ENCODE measurements around the gene DIAPH2. TPM values are rescaled to one million over a fixed set of nuclear protein-coding genes. Genes with fewer than 3 reads are reported as not detected.
"Not testable (repeated sequence)": the region's sequence is repeated elsewhere in the genome, so short reads cannot be mapped to it uniquely, and the experiment has no call there.

DIAPH2 gene
- total and polyA plus RNA-seq, 5 donors, result 3.6 to 12.3 (median 10.9) TPM

- not testable (repeated sequence) for H3K4me1 ChIP-seq (ENCODE audit: control insufficient read depth, insufficient read depth, low read length)
- 97% methylated on average over 13 of the region's 13 CpGs for WGBS
These were observed 725.2 kb downstream of the DIAPH2 start for GRCh38 chrX:97409632-97410415.

DNA sequence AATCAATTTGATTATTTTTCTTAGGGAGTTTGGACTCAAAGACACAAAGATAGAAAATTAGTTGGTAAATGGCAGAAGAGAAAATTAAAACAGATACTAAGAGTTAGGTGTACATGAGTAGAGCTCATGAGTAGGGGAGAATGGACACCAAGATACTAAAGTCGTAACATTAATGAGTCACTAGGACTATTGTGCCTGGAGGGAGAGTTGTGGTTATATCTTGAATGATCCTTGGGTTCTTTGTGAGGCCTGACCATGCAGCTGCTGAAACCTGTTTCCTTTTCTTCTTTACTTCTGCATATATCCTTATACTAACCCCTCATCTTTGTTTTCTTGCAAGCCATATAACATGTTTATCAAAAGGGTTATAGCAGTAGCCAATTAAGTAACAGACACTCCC, 731.8 kb downstream of the DIAPH2 start:
- DNase-seq, result no peak
- no peak for ATAC-seq
- H3K4me3 ChIP-seq (ENCODE audit: low read length), result no peak overlapping the region
- intact Hi-C loops (cut with DNase I), result no loop called here
- 100% methylated on average over 1 of the region's 1 CpG for WGBS
- H3K4me1 ChIP-seq (ENCODE audit: control insufficient read depth, insufficient read depth, low read length), result no peaks in the 10 kb centered on the region
- no peaks in the 10 kb centered on the region for H3K9me3 ChIP-seq (ENCODE audit: control insufficient read depth, low read length)
- H3K27ac ChIP-seq (ENCODE audit: low read length), result no peak overlapping the region
- H3K27me3 ChIP-seq (ENCODE audit: control insufficient read depth, insufficient read depth), result no peaks in the 10 kb centered on the region

More at GRCh38 chrX:97409632-97410415, 725.2 kb downstream of the DIAPH2 start:
- DNase-seq; intact Hi-C loops (cut with DNase I); H3K27ac ChIP-seq (ENCODE audit: low read length); ATAC-seq; H3K4me3 ChIP-seq (ENCODE audit: low read length); H3K9me3 ChIP-seq (ENCODE audit: control insufficient read depth, low read length); H3K27me3 ChIP-seq (ENCODE audit: control insufficient read depth, insufficient read depth): not testable (repeated sequence)

DNA sequence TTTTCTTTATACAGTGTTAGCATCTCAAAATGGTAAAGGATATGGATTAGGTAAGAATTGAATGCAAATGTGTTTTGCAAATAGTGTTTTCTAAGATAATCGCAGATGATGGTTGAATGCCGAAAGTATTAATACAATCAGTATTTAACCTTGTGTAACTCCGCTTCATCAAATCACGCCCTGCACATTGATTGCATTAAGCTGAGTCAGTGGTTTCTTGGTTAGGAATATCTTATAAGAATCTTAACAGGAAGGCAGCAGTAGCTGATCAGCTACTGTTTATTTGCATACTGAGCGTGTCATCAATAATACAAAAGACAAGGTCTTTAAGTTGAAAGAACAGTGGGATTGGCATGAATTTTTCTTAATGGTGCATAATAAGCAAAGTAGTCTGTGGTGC, 744.5 kb downstream of the DIAPH2 start:
- Histone ChIP-seq H3K4me3 (ENCODE audit: low read length) (no peak overlapping the region), H3K9me3 (ENCODE audit: control insufficient read depth, low read length) (no peaks in the 10 kb centered on the region), H3K4me1 (ENCODE audit: control insufficient read depth, insufficient read depth, low read length) (no peaks in the 10 kb centered on the region), H3K27me3 (ENCODE audit: control insufficient read depth, insufficient read depth) (no peaks in the 10 kb centered on the region), H3K27ac (ENCODE audit: low read length) (no peak overlapping the region)
- WGBS, result 97% methylated on average over 5 of the region's 5 CpGs
- DNase-seq (no peak), ATAC-seq (no peak)
- intact Hi-C loops (cut with DNase I), result no loop called here

DNA sequence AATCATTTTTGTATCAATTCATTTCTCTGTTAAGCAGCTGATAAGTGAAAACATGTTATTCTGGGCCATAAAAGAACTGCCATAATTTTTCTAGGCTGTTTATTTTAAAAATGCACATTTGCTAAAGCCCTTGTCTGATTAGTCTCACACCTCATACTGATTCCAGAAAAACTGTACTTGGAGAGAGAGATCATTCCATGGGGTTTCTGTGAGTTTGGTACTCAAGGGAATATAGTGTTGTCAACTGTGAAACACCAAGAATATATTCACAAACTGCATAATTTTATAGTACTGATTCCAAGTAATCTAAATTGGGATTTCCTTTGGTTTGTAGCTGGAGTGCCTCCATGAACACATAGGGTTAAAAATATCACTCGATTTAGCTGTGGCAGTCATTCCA, 746.6 kb downstream of the DIAPH2 start:
- H3K27ac ChIP-seq (ENCODE audit: low read length), result no peak overlapping the region
- intact Hi-C loops (cut with DNase I), result no loop called here

DNA sequence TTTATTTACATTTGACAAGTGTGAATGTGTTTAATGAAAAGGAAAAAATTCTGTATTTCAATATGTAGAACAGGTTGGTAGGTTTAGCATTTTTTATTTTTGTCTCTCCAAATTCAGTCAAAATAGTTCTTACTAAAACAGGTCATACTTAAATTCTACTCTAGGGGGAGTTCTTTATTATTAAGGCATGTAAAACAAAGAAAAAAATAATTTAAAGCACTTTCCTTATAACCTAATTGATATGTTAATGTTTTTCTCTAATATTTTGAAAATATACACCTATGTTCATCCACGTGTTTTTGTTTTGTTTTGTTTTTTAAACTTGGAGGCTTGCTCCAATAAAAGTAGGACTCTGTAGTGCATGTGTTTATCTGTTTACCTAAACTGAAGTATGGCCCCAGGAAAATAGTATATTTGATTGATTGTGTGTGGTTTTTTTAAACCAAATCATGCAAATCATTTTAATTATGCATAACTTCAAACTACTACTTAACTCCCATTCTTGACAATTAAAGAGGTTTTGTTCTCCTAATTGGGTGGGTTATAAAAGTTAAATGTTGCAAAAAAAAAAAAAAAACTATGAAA, 761.7 kb downstream of the DIAPH2 start:
- H3K27me3 ChIP-seq (ENCODE audit: control insufficient read depth, insufficient read depth), result no peaks in the 10 kb centered on the region
- no peak overlapping the region for H3K4me3 ChIP-seq (ENCODE audit: low read length)
- ATAC-seq (no peak), DNase-seq (no peak)
- H3K4me1 ChIP-seq (ENCODE audit: control insufficient read depth, insufficient read depth, low read length), result no peaks in the 10 kb centered on the region
- no peak overlapping the region for H3K27ac ChIP-seq (ENCODE audit: low read length)
- WGBS, result 87% methylated on average over 1 of the region's 1 CpG
- intact Hi-C loops (cut with DNase I), result no loop called here
- H3K9me3 ChIP-seq (ENCODE audit: control insufficient read depth, low read length), result no peaks in the 10 kb centered on the region

More for the DNA sequence above, 746.6 kb downstream of the DIAPH2 start:
- H3K27me3 ChIP-seq (ENCODE audit: control insufficient read depth, insufficient read depth), result no peaks in the 10 kb centered on the region
- H3K4me1 ChIP-seq (ENCODE audit: control insufficient read depth, insufficient read depth, low read length), result no peaks in the 10 kb centered on the region
- H3K9me3 ChIP-seq (ENCODE audit: control insufficient read depth, low read length), result no peaks in the 10 kb centered on the region
- WGBS, result 55% methylated on average over 1 of the region's 1 CpG
- no peak overlapping the region for H3K4me3 ChIP-seq (ENCODE audit: low read length)
- DNase-seq (no peak), ATAC-seq (no peak)

DNA sequence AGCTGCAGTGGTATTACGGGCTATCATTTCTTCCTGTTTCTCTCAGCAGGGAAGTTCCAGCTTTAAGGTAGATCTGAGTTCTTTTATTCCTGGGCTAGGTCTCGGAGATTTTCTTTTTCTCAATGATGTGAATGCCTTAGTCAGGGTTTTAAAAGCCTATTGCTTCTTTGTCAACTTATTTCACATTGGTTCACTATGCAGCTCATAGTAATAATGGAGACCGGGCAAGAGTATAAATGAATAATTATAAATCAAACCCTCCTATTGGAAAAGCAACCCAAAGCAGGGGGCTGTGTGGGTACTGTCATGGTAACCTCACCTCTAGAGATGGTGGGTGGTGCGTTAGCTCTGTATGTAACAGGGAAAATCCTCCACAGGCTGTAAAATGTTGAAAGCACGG, 762.7 kb downstream of the DIAPH2 start:
- no peaks in the 10 kb centered on the region for H3K9me3 ChIP-seq (ENCODE audit: control insufficient read depth, low read length)
- WGBS, result 92% methylated on average over 5 of the region's 5 CpGs
- intact Hi-C loops (cut with DNase I), result no loop called here

DNA sequence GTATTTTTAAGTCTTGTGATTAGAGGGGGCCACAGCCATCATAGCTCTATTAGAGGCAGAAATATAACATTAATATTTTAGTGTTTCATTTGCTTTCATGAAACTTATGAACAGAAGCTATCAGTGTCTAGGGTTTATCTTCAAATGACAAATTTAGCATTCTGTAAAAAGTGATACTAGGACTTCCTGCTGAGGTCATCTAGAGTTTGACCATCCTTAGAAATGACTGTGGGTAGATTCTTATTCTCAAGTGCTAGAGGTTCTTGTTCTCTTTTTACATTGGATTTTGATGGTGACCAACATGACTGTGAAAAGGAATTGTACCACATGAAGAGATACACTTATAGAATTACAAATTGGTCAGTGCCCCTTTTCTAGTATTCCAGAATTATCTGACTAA, 767.6 kb downstream of the DIAPH2 start:
- intact Hi-C loops (cut with DNase I), result no loop called here
- ATAC-seq, result no peak
- no peaks in the 10 kb centered on the region for H3K4me1 ChIP-seq (ENCODE audit: control insufficient read depth, insufficient read depth, low read length)

More for the DNA sequence above, 762.7 kb downstream of the DIAPH2 start:
- no peak overlapping the region for H3K27ac ChIP-seq (ENCODE audit: low read length)
- H3K27me3 ChIP-seq (ENCODE audit: control insufficient read depth, insufficient read depth), result no peaks in the 10 kb centered on the region
- no peaks in the 10 kb centered on the region for H3K4me1 ChIP-seq (ENCODE audit: control insufficient read depth, insufficient read depth, low read length)
- H3K4me3 ChIP-seq (ENCODE audit: low read length), result no peak overlapping the region
- ATAC-seq (no peak), DNase-seq (no peak)

DNA sequence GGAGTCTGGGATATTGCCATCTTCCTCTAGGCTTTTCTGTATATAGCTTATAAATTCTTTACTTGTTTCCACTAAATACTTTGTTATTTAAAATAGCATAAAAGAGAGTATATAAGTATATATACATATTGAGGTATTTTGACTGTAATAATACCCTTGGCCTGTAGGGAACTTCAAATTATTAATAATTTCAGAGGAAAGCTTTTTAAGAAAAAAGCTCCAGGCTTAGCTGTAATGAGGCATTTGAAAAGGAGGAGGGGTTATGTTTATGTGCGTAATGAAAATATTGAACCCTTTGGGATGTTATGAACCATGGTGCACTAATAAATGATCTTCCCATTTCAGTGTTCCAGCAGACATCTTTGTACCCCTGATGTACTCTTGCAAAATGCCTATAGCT, 777.1 kb downstream of the DIAPH2 start:
- no peak for ATAC-seq
- no peaks in the 10 kb centered on the region for H3K27me3 ChIP-seq (ENCODE audit: control insufficient read depth, insufficient read depth)
- no peak for DNase-seq
- H3K4me3 ChIP-seq (ENCODE audit: low read length), result no peak overlapping the region
- no peak overlapping the region for H3K27ac ChIP-seq (ENCODE audit: low read length)
- H3K9me3 ChIP-seq (ENCODE audit: control insufficient read depth, low read length), result no peaks in the 10 kb centered on the region
- 100% methylated on average over 1 of the region's 1 CpG for WGBS
- no peaks in the 10 kb centered on the region for H3K4me1 ChIP-seq (ENCODE audit: control insufficient read depth, insufficient read depth, low read length)
- intact Hi-C loops (cut with DNase I), result no loop called here

More for the DNA sequence above, 767.6 kb downstream of the DIAPH2 start:
- no peak overlapping the region for H3K27ac ChIP-seq (ENCODE audit: low read length)
- no peaks in the 10 kb centered on the region for H3K9me3 ChIP-seq (ENCODE audit: control insufficient read depth, low read length)
- H3K27me3 ChIP-seq (ENCODE audit: control insufficient read depth, insufficient read depth), result no peaks in the 10 kb centered on the region
- no peak overlapping the region for H3K4me3 ChIP-seq (ENCODE audit: low read length)
- no peak for DNase-seq

DNA sequence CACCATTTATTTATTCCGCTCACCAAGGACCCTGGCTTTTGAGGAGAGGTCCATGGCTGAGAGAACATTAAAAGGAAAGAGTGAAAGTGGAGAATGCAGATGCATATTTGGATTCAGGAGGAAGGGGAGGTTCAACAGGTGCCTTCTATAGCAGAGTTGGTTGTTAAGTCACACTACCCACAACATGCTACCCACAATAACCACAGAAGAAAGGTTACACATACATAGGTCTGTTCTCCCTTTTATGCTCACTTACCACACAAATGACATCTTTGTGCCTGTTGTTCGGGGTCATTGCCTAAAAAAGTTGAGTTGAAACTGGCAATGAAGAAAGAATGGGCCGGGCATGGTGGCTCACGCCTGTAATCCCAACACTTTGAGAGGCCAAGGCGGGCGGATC, 786.4 kb downstream of the DIAPH2 start:
- H3K27ac ChIP-seq (ENCODE audit: low read length), result no peak overlapping the region
- no peak overlapping the region for H3K4me3 ChIP-seq (ENCODE audit: low read length)
- intact Hi-C loops (cut with DNase I), result no loop called here
- H3K4me1 ChIP-seq (ENCODE audit: control insufficient read depth, insufficient read depth, low read length), result no peaks in the 10 kb centered on the region
- 99% methylated on average over 5 of the region's 6 CpGs for WGBS
- no peaks in the 10 kb centered on the region for H3K27me3 ChIP-seq (ENCODE audit: control insufficient read depth, insufficient read depth)
- ATAC-seq (no peak), DNase-seq (no peak)
- no peaks in the 10 kb centered on the region for H3K9me3 ChIP-seq (ENCODE audit: control insufficient read depth, low read length)

DNA sequence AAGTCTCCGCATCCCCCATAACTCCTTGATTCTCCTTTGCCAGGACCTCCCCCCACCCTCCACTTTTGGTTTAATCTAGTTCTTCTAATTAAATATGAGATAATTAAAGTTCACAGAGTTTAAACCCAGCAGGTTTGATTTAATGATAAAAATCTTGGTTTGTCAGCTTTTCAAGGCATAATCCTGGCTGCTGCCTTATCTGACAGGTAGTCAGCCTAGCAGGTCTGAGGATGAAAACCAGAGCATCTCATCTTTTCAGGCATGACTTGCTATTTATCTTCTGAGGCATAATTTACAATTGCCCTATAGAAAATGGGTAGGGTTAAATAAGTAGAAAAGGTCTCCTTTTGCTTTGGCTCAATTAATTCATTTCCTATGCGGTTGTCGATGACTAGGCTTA, 790.3 kb downstream of the DIAPH2 start:
- no peaks in the 10 kb centered on the region for H3K27me3 ChIP-seq (ENCODE audit: control insufficient read depth, insufficient read depth)
- H3K4me1 ChIP-seq (ENCODE audit: control insufficient read depth, insufficient read depth, low read length), result no peaks in the 10 kb centered on the region
- ATAC-seq (no peak), DNase-seq (no peak)
- H3K9me3 ChIP-seq (ENCODE audit: control insufficient read depth, low read length), result no peaks in the 10 kb centered on the region
- intact Hi-C loops (cut with DNase I), result no loop called here
- H3K4me3 ChIP-seq (ENCODE audit: low read length), result no peak overlapping the region
- 97% methylated on average over 3 of the region's 3 CpGs for WGBS
- no peak overlapping the region for H3K27ac ChIP-seq (ENCODE audit: low read length)

DNA sequence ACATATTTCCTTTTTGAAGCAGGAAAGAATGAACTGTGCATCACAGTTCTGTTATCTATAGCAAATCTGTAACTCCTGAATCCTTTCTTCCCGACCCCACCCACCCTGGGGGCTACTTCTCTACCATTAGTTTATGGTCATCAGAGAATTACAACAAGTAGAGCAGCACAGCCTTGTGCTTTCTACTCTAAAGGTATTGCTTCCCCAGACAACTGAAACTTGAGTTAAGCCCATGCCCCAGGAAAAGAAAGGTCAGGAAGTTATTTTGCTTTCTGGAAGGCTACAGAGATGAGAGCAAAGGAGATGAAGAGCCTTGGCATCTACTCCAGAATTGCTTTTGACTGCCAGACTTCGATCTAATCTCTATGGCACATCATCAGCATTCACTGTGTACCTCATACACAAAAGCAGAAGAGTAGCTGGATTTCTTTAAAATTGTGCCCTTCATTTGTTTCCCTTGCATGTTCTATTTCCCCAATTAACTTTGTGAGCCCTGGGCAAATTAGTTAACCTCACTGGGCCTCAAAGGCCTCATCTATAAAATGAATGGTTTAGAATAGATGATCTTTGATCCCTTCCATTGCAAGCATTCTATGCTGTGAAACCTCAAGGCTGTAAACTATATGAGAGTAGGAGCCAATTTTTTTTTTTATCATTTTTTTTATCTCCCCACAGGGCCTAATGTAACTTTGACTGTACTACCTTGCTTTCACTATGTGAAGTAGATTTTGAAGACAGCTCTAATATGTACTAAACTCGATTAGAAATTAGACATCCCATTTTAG, 794.7 kb downstream of the DIAPH2 start:
- H3K9me3 ChIP-seq (ENCODE audit: control insufficient read depth, low read length), result no peaks in the 10 kb centered on the region
- intact Hi-C loops (cut with DNase I), result no loop called here
- no peak overlapping the region for H3K27ac ChIP-seq (ENCODE audit: low read length)
- no peaks in the 10 kb centered on the region for H3K4me1 ChIP-seq (ENCODE audit: control insufficient read depth, insufficient read depth, low read length)
- no peaks in the 10 kb centered on the region for H3K27me3 ChIP-seq (ENCODE audit: control insufficient read depth, insufficient read depth)
- H3K4me3 ChIP-seq (ENCODE audit: low read length), result no peak overlapping the region
- DNase-seq, result no peak
- 78% methylated on average over 3 of the region's 3 CpGs for WGBS
- ATAC-seq, result no peak
